Stomach (tissue), 9 donors: ENCODE data around the gene MBP. TPM values are rescaled to one million over a fixed set of nuclear protein-coding genes. Genes with fewer than 3 reads are reported as not detected.

ENCODE experiments used
- DNase-seq, 2 donors: peaks; one replicate each; pipeline versions ENCODE4 v3.0.0 to v3.0.0-alpha.2; 2013 to 2019
- H3K27ac ChIP-seq, 5 donors: fragments of 200-600 bp in 4 of 5; sonication (generic) in 4 of 5; one replicate each; pipeline ENCODE4 v1.5.1; 2013 to 2019; ENCODE audit warnings: mild to moderate bottlenecking in 1 of 5, moderate library complexity in 1 of 5
- H3K27me3 ChIP-seq, 3 donors: fragments of 200-600 bp; sonication (generic); one replicate each; pipeline ENCODE4 v1.5.1; 2017 to 2019; ENCODE audit warnings: mixed run types in 1 of 3
- H3K36me3 ChIP-seq, 4 donors: fragments of 200-600 bp; sonication (generic); 1 replicate in 3 of 4; 2 replicates in 1 of 4; pipeline ENCODE4 v1.5.1; 2016 to 2019
- H3K4me1 ChIP-seq, 4 donors: fragments of 200-600 bp; sonication (generic); one replicate each; pipeline ENCODE4 v1.5.1; 2016 to 2019
- H3K4me3 ChIP-seq, 4 donors: fragments of 200-600 bp; sonication (generic) in 3 of 4; one replicate each; pipeline ENCODE4 v1.5.1; 2016 to 2019; ENCODE audit warnings: mild to moderate bottlenecking in 1 of 4
- H3K9me3 ChIP-seq, 4 donors: fragments of 200-600 bp; sonication (generic); one replicate each; pipeline ENCODE4 v1.5.1; 2016 to 2019
- EP300 ChIP-seq: sonication (generic); formaldehyde crosslinking; IDR thresholded peaks from one replicate; pipeline ENCODE4 v1.6.1; 2017; ENCODE audit warnings: antibody characterized with exemption
- POLR2A ChIP-seq, 4 donors: fragments of 450-650 bp; IDR thresholded peaks; one replicate each; pipeline ENCODE4 v1.6.1; 2016; ENCODE audit warnings: antibody characterized with exemption in 4 of 4, control low read depth in 2 of 4, mild to moderate bottlenecking in 1 of 4, moderate library complexity in 1 of 4
- POLR2AphosphoS5 ChIP-seq, 3 donors: sonication (generic); formaldehyde crosslinking; IDR thresholded peaks; one replicate each; pipeline ENCODE4 v1.6.1; 2016; ENCODE audit warnings: antibody characterized with exemption in 3 of 3
- WGBS, 5 donors: extraction: QIAGEN DNeasy Blood & Tissue Kit in 3 of 5; methylation state at CpG; one replicate each; pipeline versions ENCODE4 v1.1.5 to v1.1.7; 2013 to 2018; 5-methylcytosine and 5-hydroxymethylcytosine counted together
- intact Hi-C: fragments of 100-400 bp; cut with DNase I; formaldehyde crosslinking; loops from one replicate; pipeline ENCODE4 v1.15.1; 2023; ENCODE audit warnings: low total_unique reads
- polyA plus RNA-seq, 3 donors: library from polyadenylated mRNA; stranded (reverse); fragments of 200-250 nt; gene quantifications; one replicate each; pipeline ENCODE4 v1.2.3, GENCODE V29; 2013
- total RNA-seq, 5 donors: library from RNA; depleted of rRNA; stranded (reverse); fragments of >200 nt; gene quantifications; one replicate each; pipeline versions ENCODE4 v1.1.0 to v1.2.3, GENCODE V29; 2014 to 2016
- TF ChIP-seq, protein P1 (sequence below), 7 experiments: fragments of 450-650 bp in 4 of 7; fragments of 200-600 bp in 3 of 7; sonication (generic) in 3 of 7; IDR thresholded peaks; one replicate each; pipeline ENCODE4 v1.5.1; 2016 to 2019; ENCODE audit warnings: antibody characterized with exemption in 7 of 7, control low read depth in 2 of 7, mild to moderate bottlenecking in 1 of 7
- donor health status: healthy with polysubstance abuse.
- donor health status: Bipolar disorder and iron deficiency.
- donor health status: healthy.

MBP gene
- total and polyA plus RNA-seq, 8 donors = 7.9 to 407 (median 33.3) TPM

DNA sequence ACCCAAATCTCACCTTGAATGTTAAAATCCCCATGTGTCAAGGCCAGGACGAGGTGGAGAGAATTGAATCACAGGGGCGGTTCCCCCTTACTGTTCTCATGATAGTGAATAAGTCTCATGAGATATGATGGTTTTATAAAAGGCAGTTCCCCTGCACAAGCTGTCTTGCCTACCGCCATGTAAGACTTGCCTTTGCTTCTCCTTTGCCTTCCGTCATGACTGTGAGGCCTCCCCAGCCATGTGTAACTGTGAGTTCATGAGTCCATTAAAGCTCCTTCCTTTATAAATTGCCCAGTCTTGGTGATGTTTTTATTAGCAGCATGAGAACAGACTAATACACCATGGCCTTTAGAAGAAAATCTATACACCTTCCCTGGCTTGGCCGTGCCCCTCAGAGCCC lies 7.4 kb upstream of the MBP start:
- Histone ChIP-seq H3K9me3 (peaks cover 0 to 17% (median 11%) of the 10 kb centered on the region in 4 donors), H3K27me3 (no peaks in the 10 kb centered on the region), H3K4me1 (peaks cover 8 to 17% (median 13%) of the 10 kb centered on the region in 4 donors), H3K36me3 (no peaks in the 10 kb centered on the region), H3K27ac (no peak overlapping the region), H3K4me3 (no peak overlapping the region)
- TF ChIP-seq EP300 (no peak), POLR2A (IDR thresholded peaks at IDR 0.05) (no peak), POLR2AphosphoS5 (IDR thresholded peaks at IDR 0.05) (no peak)
- TF ChIP-seq, protein P1, sequence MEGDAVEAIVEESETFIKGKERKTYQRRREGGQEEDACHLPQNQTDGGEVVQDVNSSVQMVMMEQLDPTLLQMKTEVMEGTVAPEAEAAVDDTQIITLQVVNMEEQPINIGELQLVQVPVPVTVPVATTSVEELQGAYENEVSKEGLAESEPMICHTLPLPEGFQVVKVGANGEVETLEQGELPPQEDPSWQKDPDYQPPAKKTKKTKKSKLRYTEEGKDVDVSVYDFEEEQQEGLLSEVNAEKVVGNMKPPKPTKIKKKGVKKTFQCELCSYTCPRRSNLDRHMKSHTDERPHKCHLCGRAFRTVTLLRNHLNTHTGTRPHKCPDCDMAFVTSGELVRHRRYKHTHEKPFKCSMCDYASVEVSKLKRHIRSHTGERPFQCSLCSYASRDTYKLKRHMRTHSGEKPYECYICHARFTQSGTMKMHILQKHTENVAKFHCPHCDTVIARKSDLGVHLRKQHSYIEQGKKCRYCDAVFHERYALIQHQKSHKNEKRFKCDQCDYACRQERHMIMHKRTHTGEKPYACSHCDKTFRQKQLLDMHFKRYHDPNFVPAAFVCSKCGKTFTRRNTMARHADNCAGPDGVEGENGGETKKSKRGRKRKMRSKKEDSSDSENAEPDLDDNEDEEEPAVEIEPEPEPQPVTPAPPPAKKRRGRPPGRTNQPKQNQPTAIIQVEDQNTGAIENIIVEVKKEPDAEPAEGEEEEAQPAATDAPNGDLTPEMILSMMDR (IDR thresholded peaks at IDR 0.05) = no peak
- 77 to 95% (median 89%) methylated on average over 5 of the region's 5 CpGs for WGBS, 5 donors
- no peak for DNase-seq
- intact Hi-C loops = no loop called here

DNA sequence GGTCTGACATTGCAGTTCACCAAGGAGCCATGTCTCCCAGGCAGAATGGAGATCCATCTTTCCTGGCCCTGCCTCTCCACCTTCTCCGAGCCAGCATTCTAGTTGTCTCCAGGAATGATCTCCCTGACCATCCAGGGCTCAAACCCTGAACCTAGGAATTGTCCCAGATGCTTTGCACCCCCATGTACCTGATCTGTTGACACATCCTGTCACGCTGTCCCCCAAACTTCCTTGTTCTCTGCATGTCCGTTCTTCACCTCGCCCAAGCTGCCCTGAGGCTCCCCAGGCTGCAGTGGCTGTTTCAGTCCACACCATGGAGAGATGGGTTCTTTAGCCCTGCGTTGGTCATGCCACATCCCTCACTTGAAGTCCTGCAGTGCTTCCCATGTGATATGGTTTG lies 7.0 kb upstream of the MBP start:
- H3K36me3 ChIP-seq = no peaks in the 10 kb centered on the region
- no peaks in the 10 kb centered on the region for H3K27me3 ChIP-seq
- WGBS, 5 donors = 84 to 95% (median 90%) methylated on average over 5 of the region's 5 CpGs
- no peak for DNase-seq
- TF ChIP-seq POLR2AphosphoS5 (IDR thresholded peaks at IDR 0.05) (no peak), POLR2A (IDR thresholded peaks at IDR 0.05) (no peak), EP300 (no peak)
- TF ChIP-seq, protein P1 (IDR thresholded peaks at IDR 0.05) = no peak
- no peak overlapping the region for H3K27ac ChIP-seq
- intact Hi-C loops = no loop called here
- H3K9me3 ChIP-seq = peaks cover 0 to 17% (median 11%) of the 10 kb centered on the region in 4 donors
- no peak overlapping the region for H3K4me3 ChIP-seq
- peaks cover 8 to 17% (median 13%) of the 10 kb centered on the region in 4 donors for H3K4me1 ChIP-seq

DNA sequence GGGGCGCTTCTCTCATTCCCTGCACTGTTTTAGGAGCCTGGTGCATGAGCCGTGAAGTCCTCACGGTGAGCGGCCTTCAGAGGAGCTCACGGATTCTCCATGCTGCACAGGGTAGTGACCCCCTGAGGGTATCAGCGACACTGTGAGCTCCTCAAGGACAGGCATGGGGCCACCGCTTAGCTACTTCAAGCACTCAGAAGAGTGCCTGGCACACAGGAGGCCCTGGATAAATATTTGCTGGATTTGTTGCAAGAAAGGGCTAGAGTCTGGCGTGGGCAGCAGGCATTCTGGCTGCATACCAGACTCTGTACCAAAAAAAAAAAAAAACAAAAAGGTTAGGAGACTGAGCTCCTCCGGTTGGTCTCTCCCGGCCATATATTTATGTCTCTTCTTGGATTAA lies 5.7 kb upstream of the MBP start:
- TF ChIP-seq POLR2AphosphoS5 (IDR thresholded peaks at IDR 0.05) = no peak
- no peak for TF ChIP-seq EP300
- TF ChIP-seq POLR2A (IDR thresholded peaks at IDR 0.05) = no peak
- Histone ChIP-seq H3K36me3 (no peaks in the 10 kb centered on the region), H3K4me1 (peaks cover 16 to 27% (median 22%) of the 10 kb centered on the region in 4 donors), H3K9me3 (peaks cover 0 to 8% (median 4%) of the 10 kb centered on the region in 4 donors), H3K27me3 (no peaks in the 10 kb centered on the region), H3K27ac (peak overlapping the region in 4 of 5 donors; percentile 5 to 55 (median 28)), H3K4me3 (no peak overlapping the region)
- 29 to 52% (median 39%) methylated on average over 10 of the region's 10 CpGs for WGBS, 5 donors
- intact Hi-C loops = no loop called here
- peak; percentile 26 to 72 for DNase-seq

DNA sequence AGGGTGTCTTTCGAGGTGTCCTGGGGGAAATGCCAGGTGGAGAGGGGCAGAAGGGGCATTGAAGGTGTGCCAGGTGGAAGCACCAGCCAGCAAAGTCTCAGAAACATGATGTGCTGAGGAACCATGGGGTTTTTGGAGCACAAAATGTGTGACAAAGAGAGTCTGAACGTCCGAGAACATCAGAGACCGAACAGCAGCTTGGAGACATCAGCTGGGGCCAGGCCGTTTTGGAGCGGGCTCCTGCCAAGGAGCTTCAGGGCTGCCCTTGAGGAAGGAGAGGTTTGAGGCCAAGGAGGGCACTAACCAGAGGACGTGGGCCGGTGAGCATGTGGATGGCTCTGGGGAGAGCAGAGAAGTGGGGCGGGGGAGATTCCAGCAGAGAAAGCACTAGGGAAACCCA lies 5.3 kb upstream of the MBP start:
- Histone ChIP-seq H3K9me3 (peaks cover 0 to 4% (median under 1%) of the 10 kb centered on the region in 4 donors), H3K27me3 (no peaks in the 10 kb centered on the region), H3K4me3 (no peak overlapping the region), H3K36me3 (no peaks in the 10 kb centered on the region), H3K4me1 (peaks cover 18 to 31% (median 26%) of the 10 kb centered on the region in 4 donors), H3K27ac (peak overlapping the region in 4 of 5 donors; percentile 5 to 55 (median 28))
- DNase-seq = no peak
- 48 to 78% (median 59%) methylated on average over 9 of the region's 9 CpGs for WGBS, 5 donors
- TF ChIP-seq POLR2AphosphoS5 (IDR thresholded peaks at IDR 0.05) = no peak
- TF ChIP-seq, protein P1 (IDR thresholded peaks at IDR 0.05) = no peak
- no peak for TF ChIP-seq EP300
- TF ChIP-seq POLR2A (IDR thresholded peaks at IDR 0.05) = no peak
- intact Hi-C loops = no loop called here
